Body of pancreas (tissue), 4 donors: Measurements from ENCODE around the gene ATXN1.

ENCODE experiments used
- POLR2A ChIP-seq, 3 donors: fragments of 450-650 bp; IDR thresholded peaks; one replicate each; pipeline ENCODE4 v1.6.1; 2016; ENCODE audit warnings: antibody characterized with exemption in 3 of 3, mild to moderate bottlenecking in 2 of 3
- TF ChIP-seq, protein P1 (sequence below), 7 experiments: fragments of 450-650 bp in 4 of 7; fragments of 200-600 bp in 3 of 7; sonication (generic) in 3 of 7; IDR thresholded peaks; one replicate each; pipeline ENCODE4 v1.5.1; 2016 to 2019; ENCODE audit warnings: antibody characterized with exemption in 7 of 7

DNA sequence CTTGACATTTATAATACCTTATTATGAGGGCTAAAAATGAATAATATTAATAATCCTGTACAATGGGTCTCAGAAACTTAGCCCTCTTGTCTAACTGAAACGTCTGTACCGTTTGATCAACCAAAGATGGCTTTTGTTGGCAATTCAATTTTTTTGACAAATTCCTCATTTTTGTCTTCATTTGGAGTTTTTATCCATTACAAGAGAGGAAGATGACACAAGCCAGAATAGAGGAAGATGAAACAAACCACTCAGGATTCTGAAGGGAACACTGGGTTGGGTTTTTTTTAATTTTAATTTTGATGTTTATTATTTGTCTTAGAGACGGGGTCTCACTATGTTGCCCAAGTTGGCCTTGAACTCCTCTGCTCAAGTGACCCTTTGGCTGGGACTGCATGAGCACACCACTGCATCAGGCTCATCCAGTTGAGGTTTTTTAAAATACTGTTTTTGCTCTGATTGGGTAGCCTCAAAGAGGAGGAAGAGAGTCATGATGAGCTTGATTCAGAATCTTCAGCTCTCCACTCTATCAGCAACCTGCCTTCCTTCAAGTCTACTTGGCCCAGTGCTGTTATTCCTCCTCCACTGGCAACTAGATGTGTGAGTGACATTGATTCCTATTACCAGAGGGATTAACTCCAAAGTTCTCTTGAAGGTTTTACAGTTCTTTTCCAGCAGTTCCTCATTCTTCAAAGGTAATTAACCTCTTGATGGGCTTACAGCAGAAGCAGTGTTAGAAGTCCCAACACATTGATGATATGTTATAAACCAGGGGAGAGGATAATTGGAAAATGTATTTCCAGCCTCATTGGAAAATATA, 71.3 kb downstream of the ATXN1 start:
- TF ChIP-seq, protein P1, sequence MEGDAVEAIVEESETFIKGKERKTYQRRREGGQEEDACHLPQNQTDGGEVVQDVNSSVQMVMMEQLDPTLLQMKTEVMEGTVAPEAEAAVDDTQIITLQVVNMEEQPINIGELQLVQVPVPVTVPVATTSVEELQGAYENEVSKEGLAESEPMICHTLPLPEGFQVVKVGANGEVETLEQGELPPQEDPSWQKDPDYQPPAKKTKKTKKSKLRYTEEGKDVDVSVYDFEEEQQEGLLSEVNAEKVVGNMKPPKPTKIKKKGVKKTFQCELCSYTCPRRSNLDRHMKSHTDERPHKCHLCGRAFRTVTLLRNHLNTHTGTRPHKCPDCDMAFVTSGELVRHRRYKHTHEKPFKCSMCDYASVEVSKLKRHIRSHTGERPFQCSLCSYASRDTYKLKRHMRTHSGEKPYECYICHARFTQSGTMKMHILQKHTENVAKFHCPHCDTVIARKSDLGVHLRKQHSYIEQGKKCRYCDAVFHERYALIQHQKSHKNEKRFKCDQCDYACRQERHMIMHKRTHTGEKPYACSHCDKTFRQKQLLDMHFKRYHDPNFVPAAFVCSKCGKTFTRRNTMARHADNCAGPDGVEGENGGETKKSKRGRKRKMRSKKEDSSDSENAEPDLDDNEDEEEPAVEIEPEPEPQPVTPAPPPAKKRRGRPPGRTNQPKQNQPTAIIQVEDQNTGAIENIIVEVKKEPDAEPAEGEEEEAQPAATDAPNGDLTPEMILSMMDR (IDR thresholded peaks at IDR 0.05): no peak
- no peak for TF ChIP-seq POLR2A (IDR thresholded peaks at IDR 0.05)
